ENCODE data around the gene KCNG3. TPM values are rescaled to one million over a fixed set of nuclear protein-coding genes. Genes with fewer than 3 reads are reported as not detected.

Gene KCNG3
- total RNA-seq, 1 experiment from 2014 or later = 0.94 TPM

DNA sequence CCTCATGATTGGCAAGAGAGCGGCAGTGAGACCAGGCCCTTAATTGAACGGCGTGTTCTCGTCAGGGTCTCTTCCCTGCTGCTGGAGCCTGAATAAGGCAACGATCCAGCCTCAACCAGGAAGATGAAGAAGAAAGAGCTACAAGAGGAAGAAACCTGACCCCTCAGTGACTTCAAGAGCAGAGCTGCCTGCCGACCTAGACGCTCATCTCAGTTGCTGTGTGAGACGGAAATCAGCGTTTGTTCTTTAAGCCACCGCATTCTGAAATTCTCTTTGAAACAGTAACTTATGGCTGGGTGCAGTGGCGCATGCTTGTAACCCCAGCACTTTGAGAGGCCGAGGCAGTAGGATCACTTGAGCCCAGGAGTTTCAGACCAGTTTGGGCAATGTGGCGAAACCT lies 29.6 kb upstream of the KCNG3 start:
- CTCF ChIA-PET = interaction anchor here (0.7 kb wide), 1 partner anchor 141 kb away, joined by 4 read pairs; no protein-coding TSS in a partner anchor
- H3K27ac Mint-ChIP-seq (ENCODE audit: unreplicated experiment) = no peak overlapping the region
- TF ChIP-seq, protein P1, sequence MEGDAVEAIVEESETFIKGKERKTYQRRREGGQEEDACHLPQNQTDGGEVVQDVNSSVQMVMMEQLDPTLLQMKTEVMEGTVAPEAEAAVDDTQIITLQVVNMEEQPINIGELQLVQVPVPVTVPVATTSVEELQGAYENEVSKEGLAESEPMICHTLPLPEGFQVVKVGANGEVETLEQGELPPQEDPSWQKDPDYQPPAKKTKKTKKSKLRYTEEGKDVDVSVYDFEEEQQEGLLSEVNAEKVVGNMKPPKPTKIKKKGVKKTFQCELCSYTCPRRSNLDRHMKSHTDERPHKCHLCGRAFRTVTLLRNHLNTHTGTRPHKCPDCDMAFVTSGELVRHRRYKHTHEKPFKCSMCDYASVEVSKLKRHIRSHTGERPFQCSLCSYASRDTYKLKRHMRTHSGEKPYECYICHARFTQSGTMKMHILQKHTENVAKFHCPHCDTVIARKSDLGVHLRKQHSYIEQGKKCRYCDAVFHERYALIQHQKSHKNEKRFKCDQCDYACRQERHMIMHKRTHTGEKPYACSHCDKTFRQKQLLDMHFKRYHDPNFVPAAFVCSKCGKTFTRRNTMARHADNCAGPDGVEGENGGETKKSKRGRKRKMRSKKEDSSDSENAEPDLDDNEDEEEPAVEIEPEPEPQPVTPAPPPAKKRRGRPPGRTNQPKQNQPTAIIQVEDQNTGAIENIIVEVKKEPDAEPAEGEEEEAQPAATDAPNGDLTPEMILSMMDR (IDR thresholded peaks at IDR 0.05; ENCODE audit: unreplicated experiment) = no peak

DNA sequence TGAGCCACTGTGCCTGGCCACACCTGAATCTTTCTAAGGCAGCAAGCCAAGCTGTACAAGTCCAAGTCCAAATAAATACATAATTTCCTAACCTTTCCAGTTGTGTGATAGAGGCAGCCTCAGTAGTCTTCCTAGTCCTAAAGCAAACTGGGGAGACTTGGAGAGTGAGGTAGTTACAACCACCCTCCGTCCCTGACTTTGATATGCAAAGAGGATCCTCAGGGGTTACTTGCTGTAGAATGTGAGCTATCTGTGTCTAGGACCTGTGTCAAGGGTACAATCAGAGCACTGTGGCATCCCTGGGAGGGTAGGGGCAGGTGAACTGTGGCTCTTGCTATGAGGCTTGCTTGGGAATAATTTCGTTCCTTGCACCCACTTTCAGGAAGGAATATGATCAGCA lies 28.3 kb upstream of the KCNG3 start:
- Mint-ChIP-seq H3K27ac (ENCODE audit: unreplicated experiment) (no peak overlapping the region), H3K4me1 (ENCODE audit: low read depth, unreplicated experiment) (no peaks in the 10 kb centered on the region), H3K36me3 (ENCODE audit: insufficient read depth, unreplicated experiment) (no peaks in the 10 kb centered on the region), H3K9me3 (ENCODE audit: low read depth, unreplicated experiment) (no peaks in the 10 kb centered on the region), H3K27me3 (ENCODE audit: unreplicated experiment) (no peaks in the 10 kb centered on the region), H3K4me3 (ENCODE audit: low read depth, unreplicated experiment) (no peak overlapping the region)
- intact Hi-C loops (cut with micrococcal nuclease; ENCODE audit: unreplicated experiment) = no loop called here
- no peak for DNase-seq
- BruUV-seq (replicated peaks) = no TSS peak
- TF ChIP-seq, protein P1 (IDR thresholded peaks at IDR 0.05; ENCODE audit: unreplicated experiment) = no peak
- CTCF ChIA-PET = no interaction called here

More for the DNA sequence above, 29.6 kb upstream of the KCNG3 start:
- intact Hi-C loops (cut with micrococcal nuclease; ENCODE audit: unreplicated experiment) = no loop called here
- no TSS peak for BruUV-seq (replicated peaks)
- no peak for DNase-seq
- no peaks in the 10 kb centered on the region for H3K9me3 Mint-ChIP-seq (ENCODE audit: low read depth, unreplicated experiment)
- H3K4me3 Mint-ChIP-seq (ENCODE audit: low read depth, unreplicated experiment) = no peak overlapping the region
- no peaks in the 10 kb centered on the region for H3K27me3 Mint-ChIP-seq (ENCODE audit: unreplicated experiment)
- no peaks in the 10 kb centered on the region for H3K4me1 Mint-ChIP-seq (ENCODE audit: low read depth, unreplicated experiment)
- no peaks in the 10 kb centered on the region for H3K36me3 Mint-ChIP-seq (ENCODE audit: insufficient read depth, unreplicated experiment)

DNA sequence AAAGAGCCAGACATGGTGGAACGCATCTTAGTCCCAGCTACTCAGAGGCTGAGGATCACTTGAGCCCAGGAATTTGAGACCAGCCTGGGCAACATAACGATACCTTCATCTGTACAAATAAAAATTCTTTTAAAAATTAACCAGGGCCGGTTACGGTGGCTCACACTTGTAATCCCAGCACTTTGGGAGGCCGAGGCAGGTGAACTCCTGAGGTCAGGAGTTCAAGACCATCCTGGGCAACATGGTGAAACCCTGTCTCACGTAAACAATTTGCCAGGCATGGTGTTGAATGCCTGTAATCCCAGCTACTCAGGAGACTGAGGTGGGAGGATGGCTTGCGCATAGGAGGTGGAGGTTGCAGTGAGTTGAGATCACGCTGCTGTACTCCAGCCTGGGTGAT lies 25.8 kb upstream of the KCNG3 start:
- intact Hi-C loops (cut with micrococcal nuclease; ENCODE audit: unreplicated experiment) = no loop called here
- DNase-seq = no peak
- Mint-ChIP-seq H3K36me3 (ENCODE audit: insufficient read depth, unreplicated experiment) (no peaks in the 10 kb centered on the region), H3K27ac (ENCODE audit: unreplicated experiment) (no peak overlapping the region), H3K9me3 (ENCODE audit: low read depth, unreplicated experiment) (no peaks in the 10 kb centered on the region), H3K4me1 (ENCODE audit: low read depth, unreplicated experiment) (no peaks in the 10 kb centered on the region), H3K27me3 (ENCODE audit: unreplicated experiment) (no peaks in the 10 kb centered on the region), H3K4me3 (ENCODE audit: low read depth, unreplicated experiment) (no peak overlapping the region)
- BruUV-seq (replicated peaks) = no TSS peak
- TF ChIP-seq, protein P1 (IDR thresholded peaks at IDR 0.05; ENCODE audit: unreplicated experiment) = no peak
- CTCF ChIA-PET = no interaction called here

DNA sequence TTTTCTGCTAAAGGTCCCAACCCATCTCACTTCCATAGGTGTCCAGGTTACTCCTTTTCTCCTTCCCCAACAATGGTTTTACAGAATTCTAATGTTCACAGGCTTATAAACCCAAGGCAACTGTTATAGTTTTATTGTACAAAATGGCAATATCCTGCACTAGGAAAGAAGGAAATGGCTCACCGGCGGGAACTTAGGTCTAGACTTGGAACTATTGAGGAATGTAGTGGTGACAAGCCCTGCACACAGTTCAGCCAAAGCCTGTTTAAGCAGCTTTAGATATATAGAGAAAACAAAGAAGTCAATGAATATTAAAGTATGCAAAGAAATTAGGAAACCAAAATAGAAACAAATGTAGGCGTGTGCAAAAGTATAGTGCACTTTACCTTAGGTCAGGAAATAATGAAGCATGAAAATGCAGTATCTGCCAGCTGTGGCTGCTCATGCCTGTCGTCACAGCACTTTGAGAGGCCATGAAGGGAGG lies 22.7 kb upstream of the KCNG3 start:
- intact Hi-C loops (cut with micrococcal nuclease; ENCODE audit: unreplicated experiment) = no loop called here
- CTCF ChIA-PET = interaction anchor here (0.6 kb wide), 1 partner anchor 145 kb away, joined by 4 read pairs; no protein-coding TSS in a partner anchor

More for the DNA sequence above, 22.7 kb upstream of the KCNG3 start:
- Mint-ChIP-seq H3K4me1 (ENCODE audit: low read depth, unreplicated experiment) (peaks cover 8% of the 10 kb centered on the region), H3K9me3 (ENCODE audit: low read depth, unreplicated experiment) (no peaks in the 10 kb centered on the region), H3K4me3 (ENCODE audit: low read depth, unreplicated experiment) (no peak overlapping the region), H3K27me3 (ENCODE audit: unreplicated experiment) (no peaks in the 10 kb centered on the region), H3K27ac (ENCODE audit: unreplicated experiment) (no peak overlapping the region), H3K36me3 (ENCODE audit: insufficient read depth, unreplicated experiment) (no peaks in the 10 kb centered on the region)
- TF ChIP-seq, protein P1 (IDR thresholded peaks at IDR 0.05; ENCODE audit: unreplicated experiment) = no peak
- DNase-seq = no peak
- BruUV-seq (replicated peaks) = no TSS peak

Measured in Calu3 (cell line).